Right lobe of liver (tissue), 4 donors: ENCODE results near the gene MEGF8.

ENCODE experiments used
- POLR2A ChIP-seq: fragments of 450-650 bp; IDR thresholded peaks from one replicate; pipeline ENCODE4 v1.6.1; 2017; ENCODE audit warnings: antibody characterized with exemption, mild to moderate bottlenecking
- TF ChIP-seq, protein P1 (sequence below), 4 donors: fragments of 200-600 bp in 3 of 4; fragments of 450-650 bp in 1 of 4; IDR thresholded peaks; one replicate each; pipeline versions ENCODE4 v1.5.1 to v1.8.0; 2016 to 2022; ENCODE audit warnings: antibody characterized with exemption in 4 of 4, mild to moderate bottlenecking in 2 of 4
- donor health status: DM: no; HTN: no; CAD: no.
- donor health status: DM: no; HTN: no; CAD: no.
- donor health status: DM: no; HTN: yes; CAD: no.

DNA sequence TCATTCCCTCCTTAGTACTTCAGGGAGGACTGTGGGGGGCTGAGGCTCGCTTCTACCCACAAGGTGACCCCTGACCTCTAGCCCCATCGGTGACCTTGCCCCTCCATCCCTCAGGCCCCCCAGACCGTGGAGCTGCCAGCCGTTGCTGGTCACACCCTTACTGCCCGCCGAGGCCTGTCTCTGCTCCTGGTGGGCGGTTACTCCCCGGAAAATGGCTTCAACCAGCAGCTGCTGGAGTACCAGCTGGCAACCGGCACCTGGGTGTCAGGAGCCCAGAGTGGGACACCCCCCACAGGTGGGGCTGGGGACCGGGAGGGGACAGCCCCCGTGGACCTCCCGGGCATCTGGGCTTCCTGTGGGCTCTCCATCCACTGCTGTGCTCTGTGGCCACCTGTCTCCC is 31.9 kb downstream of the MEGF8 start:
- TF ChIP-seq, protein P1, sequence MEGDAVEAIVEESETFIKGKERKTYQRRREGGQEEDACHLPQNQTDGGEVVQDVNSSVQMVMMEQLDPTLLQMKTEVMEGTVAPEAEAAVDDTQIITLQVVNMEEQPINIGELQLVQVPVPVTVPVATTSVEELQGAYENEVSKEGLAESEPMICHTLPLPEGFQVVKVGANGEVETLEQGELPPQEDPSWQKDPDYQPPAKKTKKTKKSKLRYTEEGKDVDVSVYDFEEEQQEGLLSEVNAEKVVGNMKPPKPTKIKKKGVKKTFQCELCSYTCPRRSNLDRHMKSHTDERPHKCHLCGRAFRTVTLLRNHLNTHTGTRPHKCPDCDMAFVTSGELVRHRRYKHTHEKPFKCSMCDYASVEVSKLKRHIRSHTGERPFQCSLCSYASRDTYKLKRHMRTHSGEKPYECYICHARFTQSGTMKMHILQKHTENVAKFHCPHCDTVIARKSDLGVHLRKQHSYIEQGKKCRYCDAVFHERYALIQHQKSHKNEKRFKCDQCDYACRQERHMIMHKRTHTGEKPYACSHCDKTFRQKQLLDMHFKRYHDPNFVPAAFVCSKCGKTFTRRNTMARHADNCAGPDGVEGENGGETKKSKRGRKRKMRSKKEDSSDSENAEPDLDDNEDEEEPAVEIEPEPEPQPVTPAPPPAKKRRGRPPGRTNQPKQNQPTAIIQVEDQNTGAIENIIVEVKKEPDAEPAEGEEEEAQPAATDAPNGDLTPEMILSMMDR (IDR thresholded peaks at IDR 0.05) = no peak
- no peak for TF ChIP-seq POLR2A
